GM12873 (cell line): ENCODE results near the gene VAC14.

Experiments used
- TF ChIP-seq, protein P1 (sequence below): IDR thresholded peaks from 2 replicates; pipeline ENCODE4 v1.5.1; 2012; ENCODE audit warnings: low read depth, mild to moderate bottlenecking, moderate library complexity, low read length, control low read depth; ENCODE audit not compliant: insufficient read depth; ENCODE audit errors: missing control alignments

VAC14 gene

DNA sequence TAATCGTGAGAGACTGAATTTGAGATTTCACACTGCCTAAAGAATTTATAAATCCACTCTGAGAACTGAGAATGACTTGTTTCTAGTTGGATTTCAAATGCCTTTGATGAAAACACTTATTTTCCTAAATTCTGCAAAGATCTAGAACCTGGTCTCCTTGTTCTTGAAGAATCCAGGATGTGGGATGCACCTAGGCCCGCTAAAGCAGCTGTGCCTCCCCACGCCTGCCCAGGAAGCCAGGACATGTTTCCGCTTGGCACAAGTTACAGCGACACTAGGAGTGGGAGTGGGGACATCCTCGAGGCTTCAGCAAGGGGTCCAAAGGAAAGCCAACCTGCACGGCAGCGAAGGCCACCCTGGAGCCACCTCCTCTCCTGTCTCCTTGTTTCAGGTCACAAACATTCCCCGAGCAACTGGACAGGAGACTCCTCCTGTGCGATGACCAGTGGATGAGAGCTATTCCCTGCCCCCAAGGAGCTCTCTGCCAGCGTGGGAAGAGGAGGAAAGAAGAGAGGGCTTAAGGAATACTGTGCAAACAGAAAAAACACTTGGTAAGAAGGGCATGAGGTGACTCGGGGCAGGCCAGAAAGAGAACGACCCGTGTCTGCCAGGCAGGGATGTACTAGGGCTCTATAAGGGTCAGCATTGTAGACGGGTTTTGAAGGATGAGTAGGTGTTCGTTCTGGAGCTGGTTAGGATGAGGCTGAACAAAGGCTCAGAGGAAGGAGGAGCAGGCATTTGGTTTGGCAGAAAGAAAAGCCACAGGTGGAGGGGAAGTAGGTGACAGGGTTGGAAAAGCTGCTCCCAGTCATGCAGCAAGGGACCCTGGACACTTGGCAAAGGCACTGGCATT, 11.1 kb downstream of the VAC14 start:
- TF ChIP-seq, protein P1, sequence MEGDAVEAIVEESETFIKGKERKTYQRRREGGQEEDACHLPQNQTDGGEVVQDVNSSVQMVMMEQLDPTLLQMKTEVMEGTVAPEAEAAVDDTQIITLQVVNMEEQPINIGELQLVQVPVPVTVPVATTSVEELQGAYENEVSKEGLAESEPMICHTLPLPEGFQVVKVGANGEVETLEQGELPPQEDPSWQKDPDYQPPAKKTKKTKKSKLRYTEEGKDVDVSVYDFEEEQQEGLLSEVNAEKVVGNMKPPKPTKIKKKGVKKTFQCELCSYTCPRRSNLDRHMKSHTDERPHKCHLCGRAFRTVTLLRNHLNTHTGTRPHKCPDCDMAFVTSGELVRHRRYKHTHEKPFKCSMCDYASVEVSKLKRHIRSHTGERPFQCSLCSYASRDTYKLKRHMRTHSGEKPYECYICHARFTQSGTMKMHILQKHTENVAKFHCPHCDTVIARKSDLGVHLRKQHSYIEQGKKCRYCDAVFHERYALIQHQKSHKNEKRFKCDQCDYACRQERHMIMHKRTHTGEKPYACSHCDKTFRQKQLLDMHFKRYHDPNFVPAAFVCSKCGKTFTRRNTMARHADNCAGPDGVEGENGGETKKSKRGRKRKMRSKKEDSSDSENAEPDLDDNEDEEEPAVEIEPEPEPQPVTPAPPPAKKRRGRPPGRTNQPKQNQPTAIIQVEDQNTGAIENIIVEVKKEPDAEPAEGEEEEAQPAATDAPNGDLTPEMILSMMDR: no peak

DNA sequence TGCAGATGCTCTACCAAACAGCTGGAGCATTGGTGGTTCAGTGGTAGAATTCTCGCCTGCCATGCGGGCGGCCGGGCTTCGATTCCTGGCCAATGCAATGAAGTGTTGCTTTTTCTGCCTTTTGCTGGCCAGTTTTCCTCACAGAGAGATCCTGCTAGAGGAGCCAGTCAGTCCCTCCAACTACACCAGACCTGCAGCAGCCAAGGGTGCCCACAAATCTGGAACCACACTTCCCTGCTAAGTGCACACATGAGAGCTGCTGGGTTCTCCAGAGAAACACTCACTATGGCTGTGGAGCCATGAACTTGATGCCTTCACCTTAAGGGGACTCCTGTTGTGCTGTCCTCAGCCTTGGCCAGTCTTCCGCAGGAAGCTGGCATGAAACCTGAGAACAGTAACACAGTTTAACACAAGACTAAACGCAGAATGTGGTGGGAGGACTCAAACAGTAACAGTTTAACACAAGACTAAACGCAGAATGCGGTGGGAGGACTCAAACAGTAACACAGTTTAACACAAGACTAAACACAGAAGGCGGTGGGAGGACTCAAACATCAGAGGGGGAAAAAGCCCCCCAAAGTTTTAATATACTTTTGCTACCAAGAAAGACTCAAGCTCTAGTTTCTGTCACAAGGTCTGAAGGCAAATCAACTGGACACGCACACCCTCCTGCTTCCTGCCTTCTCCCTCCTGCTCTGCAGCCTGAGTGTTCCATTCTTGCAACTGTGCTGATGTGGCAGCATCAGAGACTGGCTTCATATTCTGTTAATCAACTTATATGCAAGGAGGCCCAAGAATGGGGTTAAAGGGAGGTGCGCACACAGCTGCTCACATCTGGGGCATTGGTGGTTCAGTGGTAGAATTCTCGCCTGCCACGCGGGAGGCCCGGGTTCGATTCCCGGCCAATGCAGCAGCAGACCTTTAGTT, 12.0 kb downstream of the VAC14 start:
- TF ChIP-seq, protein P1: no peak

DNA sequence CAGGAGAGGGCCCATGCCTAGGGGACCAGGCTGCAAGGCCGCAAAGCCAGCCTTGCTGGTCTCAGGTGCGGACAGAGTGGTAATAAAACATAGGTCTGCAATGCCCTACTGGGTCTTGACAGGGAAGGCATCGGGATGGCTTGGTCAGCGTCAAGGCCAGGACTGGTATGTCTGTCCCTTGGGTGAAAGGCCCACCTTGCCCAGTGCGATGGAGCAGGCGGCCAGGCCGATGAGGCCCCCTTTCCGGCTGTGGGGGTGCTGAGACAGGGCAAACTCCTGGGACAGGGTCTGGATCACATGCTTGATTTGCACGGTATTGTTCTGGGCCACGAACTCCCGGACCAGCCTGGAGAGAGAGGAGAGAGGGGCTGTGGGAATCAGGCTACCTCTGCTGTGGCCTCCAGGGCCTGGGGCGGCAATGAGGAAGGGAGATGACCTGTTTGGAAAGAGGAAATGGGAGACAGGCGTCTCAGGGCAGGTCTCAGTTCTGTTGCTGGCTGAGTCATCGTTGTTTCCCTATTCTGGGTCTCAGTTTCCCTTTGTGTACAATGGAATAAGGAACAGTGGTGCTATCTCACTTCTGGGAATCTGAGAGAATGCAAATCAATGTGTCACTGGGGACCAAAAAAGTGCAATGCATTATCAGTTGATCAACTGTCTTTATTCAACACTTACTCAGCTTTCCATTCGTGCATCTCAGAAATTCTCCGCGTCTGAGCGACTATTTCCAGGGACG, 14.8 kb downstream of the VAC14 start:
- TF ChIP-seq, protein P1: no peak

DNA sequence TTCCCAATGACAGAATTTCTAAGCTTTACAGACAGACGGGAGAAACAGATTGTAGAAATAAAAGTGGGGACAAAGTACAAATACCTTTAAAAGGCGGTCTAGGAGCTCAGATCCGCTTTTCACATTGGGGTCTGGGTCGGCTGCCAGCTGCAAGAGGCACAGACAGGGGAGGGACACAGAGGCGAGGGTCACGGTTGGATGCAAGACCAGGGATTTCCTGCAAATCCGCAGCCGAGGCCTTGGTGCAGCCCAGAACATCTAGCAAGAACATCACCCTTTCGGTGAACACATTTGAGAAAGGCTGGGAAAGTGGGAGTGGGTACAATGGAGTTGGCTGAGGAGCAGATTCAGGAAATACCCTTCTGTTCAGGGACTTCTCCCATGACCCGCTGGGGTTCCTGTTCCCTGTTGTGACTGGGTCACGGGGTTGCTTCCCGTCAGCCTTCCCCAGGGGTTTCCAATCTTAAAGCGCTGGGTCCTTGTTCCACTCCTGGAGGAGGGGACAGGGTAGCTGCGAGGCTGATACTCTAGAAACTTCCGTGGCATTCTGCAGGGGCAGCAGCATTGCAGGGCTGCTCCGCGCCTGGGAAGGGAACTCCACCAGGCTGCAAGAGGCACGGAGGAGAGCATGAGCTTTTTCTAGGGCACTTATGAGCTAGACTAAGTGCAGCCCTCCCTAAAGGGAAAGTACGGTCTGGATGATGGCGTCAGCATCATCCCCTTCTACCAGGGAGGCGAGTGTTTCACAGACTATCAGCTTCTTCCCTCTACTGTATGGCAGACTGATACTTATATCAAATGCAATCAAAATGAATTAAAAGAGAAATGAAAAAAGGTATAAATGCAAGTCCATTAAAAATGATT, 16.0 kb downstream of the VAC14 start:
- TF ChIP-seq, protein P1: no peak

DNA sequence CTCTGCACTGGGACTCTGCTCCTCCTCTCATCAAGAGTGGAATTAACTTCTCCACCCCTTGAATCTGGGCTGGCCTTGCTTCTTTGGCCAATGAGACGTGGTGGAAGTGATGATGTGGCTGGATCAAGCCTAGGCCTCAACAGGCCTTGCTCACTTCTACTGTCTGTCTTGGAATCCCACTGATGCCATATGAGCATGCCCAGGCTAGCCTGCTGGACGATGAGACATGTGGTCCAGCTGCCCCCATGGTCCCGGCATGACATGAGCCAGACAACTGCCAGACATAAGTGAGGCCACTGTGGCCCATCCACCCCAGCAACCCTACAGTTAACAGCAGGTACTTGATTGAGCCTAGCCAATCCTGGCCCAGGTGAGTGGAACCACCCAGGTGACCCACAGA, 18.7 kb downstream of the VAC14 start:
- TF ChIP-seq, protein P1: no peak

DNA sequence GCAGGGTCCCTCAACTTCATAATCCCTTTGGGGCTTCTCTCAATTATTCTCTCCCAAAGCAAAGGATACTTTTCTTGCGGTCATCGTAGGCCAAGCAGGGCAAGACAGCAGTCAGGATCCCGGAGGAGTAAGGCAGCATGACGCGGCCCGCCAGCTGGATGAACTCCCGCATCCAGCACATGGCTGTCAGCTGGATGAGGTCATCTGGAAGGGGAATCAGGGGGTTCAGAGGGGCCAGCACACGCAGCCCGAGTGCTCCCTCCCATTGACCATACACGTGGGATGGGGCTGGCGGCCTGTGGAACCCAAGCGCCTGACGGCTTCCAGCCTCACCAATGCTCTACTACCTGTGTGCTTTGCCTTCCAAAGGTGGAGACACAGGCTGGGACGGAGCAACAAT, 19.2 kb downstream of the VAC14 start:
- TF ChIP-seq, protein P1: no peak
